ENCODE data around the gene BCL2L12.
"Not testable (repeated sequence)": the region's sequence is repeated elsewhere in the genome, so short reads cannot be mapped to it uniquely, and the experiment has no call there.

BCL2L12 gene

DNA sequence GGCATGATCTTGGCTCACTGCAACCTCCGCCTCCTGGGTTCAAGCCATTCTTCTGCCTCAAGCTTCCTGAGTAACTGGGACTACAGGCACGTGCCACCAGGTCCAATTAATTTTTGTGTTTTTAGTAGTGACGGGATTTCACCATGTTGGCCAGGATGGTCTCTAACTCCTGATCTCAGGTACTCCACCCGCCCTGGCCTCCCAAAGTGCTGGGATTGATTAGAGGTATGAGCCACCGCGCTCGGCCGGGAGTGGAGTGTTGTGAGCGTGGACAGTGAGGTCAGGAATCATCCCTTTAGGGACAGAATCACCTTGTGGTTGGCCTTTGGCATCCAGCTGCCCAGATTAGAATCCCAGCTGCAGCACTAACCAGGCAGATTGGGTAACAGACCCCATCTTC is 36.1 kb upstream of the BCL2L12 start:
- H3K4me3 ChIP-seq (ENCODE audit: low read depth, low read length): no peak overlapping the region
- DNase-seq (ENCODE audit: low read depth): no peak
- TF ChIP-seq, protein P1, sequence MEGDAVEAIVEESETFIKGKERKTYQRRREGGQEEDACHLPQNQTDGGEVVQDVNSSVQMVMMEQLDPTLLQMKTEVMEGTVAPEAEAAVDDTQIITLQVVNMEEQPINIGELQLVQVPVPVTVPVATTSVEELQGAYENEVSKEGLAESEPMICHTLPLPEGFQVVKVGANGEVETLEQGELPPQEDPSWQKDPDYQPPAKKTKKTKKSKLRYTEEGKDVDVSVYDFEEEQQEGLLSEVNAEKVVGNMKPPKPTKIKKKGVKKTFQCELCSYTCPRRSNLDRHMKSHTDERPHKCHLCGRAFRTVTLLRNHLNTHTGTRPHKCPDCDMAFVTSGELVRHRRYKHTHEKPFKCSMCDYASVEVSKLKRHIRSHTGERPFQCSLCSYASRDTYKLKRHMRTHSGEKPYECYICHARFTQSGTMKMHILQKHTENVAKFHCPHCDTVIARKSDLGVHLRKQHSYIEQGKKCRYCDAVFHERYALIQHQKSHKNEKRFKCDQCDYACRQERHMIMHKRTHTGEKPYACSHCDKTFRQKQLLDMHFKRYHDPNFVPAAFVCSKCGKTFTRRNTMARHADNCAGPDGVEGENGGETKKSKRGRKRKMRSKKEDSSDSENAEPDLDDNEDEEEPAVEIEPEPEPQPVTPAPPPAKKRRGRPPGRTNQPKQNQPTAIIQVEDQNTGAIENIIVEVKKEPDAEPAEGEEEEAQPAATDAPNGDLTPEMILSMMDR (conservative IDR thresholded peaks at IDR 0.05; ENCODE audit: low read depth, low read length): no peak

DNA sequence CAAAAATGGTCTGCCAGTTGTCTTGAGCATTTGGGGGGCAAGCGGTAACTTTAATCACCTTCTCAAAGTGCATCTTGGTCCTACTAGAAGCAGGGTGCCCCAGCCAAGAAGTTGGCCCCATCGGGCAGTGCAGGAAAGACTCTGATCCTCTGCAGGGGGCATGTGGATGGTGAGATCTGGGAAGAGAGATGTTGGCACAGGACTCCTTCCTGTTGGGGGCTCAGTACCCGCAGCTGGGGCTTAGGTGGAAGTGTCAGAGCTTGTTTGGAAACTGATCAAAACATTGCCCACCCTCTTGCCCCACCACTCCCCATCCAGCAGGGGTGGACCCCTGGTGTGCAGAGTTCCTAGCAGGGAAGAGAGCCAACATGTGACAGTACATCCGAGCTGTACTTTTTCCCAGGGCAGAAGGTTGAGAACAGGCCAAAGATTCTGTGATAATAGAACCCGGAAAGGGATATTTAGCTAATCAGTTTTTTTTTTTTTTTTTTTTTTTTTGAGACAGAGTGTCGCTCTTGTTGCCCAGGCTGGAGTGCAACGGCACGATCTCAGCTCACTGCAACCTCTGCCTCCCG is 34.6 kb upstream of the BCL2L12 start:
- H3K4me3 ChIP-seq (ENCODE audit: low read depth, low read length): no peak overlapping the region
- DNase-seq (ENCODE audit: low read depth): no peak
- TF ChIP-seq, protein P1 (conservative IDR thresholded peaks at IDR 0.05; ENCODE audit: low read depth, low read length): no peak

DNA sequence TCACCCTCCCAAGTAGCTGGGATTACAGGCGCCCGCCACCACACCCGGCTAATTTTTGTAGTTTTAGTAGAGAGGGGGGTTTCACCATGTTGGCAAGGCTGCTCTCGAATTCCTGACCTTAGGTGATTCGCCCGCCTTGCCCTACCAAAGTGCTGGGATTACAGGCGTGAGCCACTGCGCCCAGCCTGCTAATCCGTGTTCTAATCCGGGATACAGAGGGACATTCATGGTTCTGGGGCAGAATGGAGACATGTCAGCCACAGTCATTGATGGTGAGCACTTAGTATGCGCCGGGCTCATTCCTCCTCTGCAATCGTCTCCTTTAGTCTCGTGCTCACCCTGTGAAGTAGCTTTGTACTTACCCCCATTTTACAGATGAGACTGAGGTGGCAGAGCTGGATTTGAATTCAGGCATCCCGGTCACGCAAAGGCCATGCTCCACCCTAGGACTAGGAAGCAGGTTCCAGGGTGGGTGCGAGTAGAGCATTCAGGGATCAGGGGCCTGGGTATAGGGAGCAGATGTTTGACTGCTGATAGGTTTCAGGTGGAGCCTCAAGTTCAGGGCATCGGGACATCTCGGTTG is 34.0 kb upstream of the BCL2L12 start:
- no peak for DNase-seq (ENCODE audit: low read depth)
- TF ChIP-seq, protein P1 (conservative IDR thresholded peaks at IDR 0.05; ENCODE audit: low read depth, low read length): no peak
- H3K4me3 ChIP-seq (ENCODE audit: low read depth, low read length): no peak overlapping the region

DNA sequence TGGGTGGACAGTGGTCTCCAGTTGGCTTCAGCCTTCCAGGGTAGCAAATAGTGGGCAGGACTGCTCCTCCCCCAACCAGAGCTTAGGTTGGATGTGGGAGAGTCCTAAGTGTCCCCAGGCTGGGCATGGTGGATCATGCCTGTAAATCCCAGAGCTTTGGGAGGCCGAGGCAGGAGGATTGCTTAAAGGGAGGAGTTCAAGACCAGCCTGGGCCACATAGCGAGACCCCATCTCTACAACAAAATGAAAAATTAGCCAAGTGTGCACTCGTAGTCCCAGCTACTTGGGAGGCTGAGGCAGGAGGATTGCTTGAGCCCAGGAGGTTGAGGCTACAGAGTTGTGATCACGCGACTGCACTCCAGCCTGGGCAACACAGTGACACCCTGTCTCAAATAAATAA is 33.2 kb upstream of the BCL2L12 start:
- TF ChIP-seq, protein P1 (conservative IDR thresholded peaks at IDR 0.05; ENCODE audit: low read depth, low read length): no peak
- no peak for DNase-seq (ENCODE audit: low read depth)

DNA sequence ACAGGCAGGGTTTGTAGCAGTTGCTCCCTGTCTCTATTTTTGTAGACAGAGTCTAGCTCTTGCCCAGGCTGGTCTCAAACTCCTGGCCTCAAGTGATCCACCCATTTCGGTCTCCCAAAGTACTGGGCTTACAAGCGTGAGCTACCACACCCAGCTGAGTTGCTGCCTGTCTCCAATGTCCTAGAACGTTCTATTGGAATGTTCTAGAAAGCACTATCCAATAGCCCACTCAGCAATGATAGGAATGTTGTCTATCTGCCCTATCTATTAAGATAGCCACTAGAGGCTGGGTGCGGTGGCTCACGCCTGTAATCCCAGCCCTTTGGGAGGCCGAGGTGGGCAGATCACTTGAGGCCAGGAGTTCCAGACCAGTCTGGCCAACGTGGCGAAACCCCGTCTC is 32.5 kb upstream of the BCL2L12 start:
- H3K4me3 ChIP-seq (ENCODE audit: low read depth, low read length): not testable (repeated sequence)
- DNase-seq (ENCODE audit: low read depth): peak; percentile 58

More for the DNA sequence above, 33.2 kb upstream of the BCL2L12 start:
- H3K4me3 ChIP-seq (ENCODE audit: low read depth, low read length): no peak overlapping the region

DNA sequence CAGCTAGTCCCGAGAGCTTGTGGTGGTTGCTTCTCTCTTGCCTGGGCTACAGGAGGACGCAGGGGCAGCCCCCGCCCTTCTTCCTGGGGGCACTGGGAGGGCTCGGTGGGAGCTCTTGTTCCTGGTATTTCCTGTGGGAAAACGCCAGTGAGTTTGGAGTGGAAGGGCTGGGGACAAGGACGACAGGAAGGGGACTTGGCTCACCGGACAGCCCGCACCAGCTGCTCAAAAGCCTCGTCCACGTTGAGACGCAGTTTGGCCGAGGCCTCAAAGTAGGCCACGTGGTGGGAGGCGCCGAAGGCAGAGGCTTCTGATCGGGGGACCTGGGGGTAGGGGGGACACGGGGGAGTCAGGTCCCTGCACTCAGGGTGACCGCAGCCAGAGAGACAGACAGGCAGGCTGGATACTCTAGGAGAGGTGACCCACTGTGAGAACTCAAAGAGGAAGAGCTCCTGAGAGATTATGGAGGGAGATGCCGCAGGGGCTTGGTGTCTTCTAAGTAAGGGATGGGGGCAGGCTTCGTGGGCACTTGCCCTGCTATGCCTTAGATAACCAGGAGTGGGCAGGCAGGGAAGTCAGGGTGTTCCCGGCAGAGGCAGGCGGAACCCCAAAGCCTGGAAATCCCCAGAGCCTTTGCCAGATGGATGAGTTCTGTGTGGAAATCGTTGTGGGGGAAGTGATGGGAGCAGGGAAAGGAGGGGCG is 30.1 kb upstream of the BCL2L12 start:
- peak; percentile 48 for DNase-seq (ENCODE audit: low read depth)
- H3K4me3 ChIP-seq (ENCODE audit: low read depth, low read length): no peak overlapping the region
- TF ChIP-seq, protein P1 (conservative IDR thresholded peaks at IDR 0.05; ENCODE audit: low read depth, low read length): peak; percentile 33

DNA sequence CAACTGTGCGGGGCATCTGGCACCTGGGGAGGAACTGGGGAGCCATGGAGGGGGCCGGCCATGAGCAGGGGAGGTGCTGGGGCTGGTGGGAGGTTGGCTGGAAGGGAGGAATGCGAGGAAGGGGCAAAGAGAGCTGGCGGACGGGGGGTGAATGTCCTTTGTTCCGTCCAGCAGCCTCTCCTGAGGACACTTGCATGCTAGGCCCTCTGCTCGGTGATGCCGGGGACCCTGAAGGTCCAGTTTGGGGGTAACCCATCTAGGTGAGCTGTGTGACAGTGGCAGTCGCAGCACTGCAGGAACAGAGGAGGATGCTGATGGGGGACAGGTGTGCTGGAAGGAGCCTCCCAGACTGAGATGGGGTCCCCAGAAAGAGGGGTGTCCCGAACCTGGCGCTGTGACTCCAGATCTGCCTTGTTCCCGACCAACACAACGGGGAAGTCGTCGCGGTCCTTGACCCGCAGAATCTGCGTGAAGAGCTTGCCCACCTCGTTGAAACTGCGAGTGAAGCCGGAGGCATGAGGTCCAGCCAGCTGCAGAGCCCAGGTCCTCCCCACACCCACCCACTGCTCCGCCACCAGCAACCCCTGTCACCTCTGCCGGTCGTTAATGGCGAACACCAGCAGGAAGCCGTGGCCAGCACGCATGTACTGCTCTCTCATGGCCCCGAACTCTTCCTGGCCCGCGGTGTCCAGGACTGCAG is 29.4 kb upstream of the BCL2L12 start:
- H3K4me3 ChIP-seq (ENCODE audit: low read depth, low read length): no peak overlapping the region
- TF ChIP-seq, protein P1 (conservative IDR thresholded peaks at IDR 0.05; ENCODE audit: low read depth, low read length): no peak
- DNase-seq (ENCODE audit: low read depth): no peak

Measured in choroid plexus epithelial cell (primary cell).